Ectodermal cell (in vitro differentiated cells): ENCODE data around the gene VWF.

Experiments
- H3K27ac ChIP-seq: 2 replicates; pipeline ENCODE4 v1.7.0; 2013; ENCODE audit warnings: mild to moderate bottlenecking, low read depth, low read length; ENCODE audit not compliant: insufficient read depth, poor library complexity, severe bottlenecking
- H3K27me3 ChIP-seq: 2 replicates; pipeline ENCODE4 v1.7.0; 2013; ENCODE audit warnings: mild to moderate bottlenecking, low read length; ENCODE audit not compliant: insufficient read depth, control insufficient read depth, poor library complexity, severe bottlenecking
- H3K36me3 ChIP-seq: one replicate; pipeline ENCODE4 v1.7.0; 2013; ENCODE audit warnings: low read length; ENCODE audit not compliant: control insufficient read depth, insufficient read depth
- H3K4me1 ChIP-seq: one replicate; pipeline ENCODE4 v1.7.0; 2013; ENCODE audit warnings: low read length; ENCODE audit not compliant: control insufficient read depth, insufficient read depth
- H3K4me3 ChIP-seq: 2 replicates; pipeline ENCODE4 v1.7.0; 2013; ENCODE audit warnings: low read depth, low read length, control low read depth; ENCODE audit not compliant: insufficient read depth
- H3K9me3 ChIP-seq: 2 replicates; pipeline ENCODE4 v1.7.0; 2013; ENCODE audit warnings: mild to moderate bottlenecking, low read length, moderate library complexity; ENCODE audit not compliant: control insufficient read depth
- WGBS, 2 experiments: methylation state at CpG; one replicate each; pipeline ENCODE4 v1.1.7; 2013; ENCODE audit warnings: missing lambda C conversion rate in 2 of 2; 5-methylcytosine and 5-hydroxymethylcytosine counted together

The VWF gene

DNA sequence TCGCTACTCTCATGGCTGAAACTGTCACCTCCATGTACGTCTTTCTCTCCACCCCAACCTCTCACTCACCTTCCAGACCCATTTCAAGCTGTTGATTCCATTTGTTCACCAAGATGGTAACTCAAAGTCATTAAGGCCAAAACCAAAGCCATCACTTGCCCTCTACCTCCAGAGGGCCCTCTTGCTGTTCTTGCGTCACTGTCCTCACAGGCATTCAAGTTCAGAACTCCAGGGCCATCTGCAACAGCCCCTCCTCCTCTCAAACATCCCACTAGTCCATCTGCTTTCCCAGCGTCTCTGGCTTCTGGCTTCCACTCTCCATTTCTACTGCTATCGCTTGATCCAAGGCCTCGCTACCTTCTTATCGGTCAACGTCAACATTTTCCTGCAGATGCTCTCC is 74.5 kb downstream of the VWF start:
- no peak overlapping the region for H3K4me3 ChIP-seq
- no peaks in the 10 kb centered on the region for H3K9me3 ChIP-seq
- H3K4me1 ChIP-seq = no peaks in the 10 kb centered on the region
- H3K36me3 ChIP-seq = no peaks in the 10 kb centered on the region
- no peaks in the 10 kb centered on the region for H3K27me3 ChIP-seq
- 92 to 93% methylated on average over 8 of the region's 8 CpGs for WGBS, 2 experiments
- no peak overlapping the region for H3K27ac ChIP-seq

DNA sequence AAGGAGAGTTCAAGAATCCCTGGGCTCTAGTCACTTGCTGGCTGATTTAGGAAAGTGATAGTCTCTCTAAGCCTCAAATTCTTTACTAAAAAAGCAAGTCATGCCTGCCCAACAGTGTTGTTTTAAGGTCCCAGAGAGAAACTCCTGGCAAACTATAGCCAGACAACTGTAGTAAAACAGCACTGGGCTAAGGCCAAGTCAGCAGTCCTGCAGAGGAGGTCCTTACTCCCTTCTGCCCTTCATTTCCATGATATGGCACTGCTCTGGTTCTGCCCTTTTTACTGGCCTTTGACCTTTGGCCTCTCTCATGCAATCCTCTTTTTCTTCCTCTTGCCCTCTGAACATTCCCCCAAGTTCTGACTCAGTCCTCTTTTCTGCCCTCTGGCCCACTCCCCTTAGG is 74.9 kb downstream of the VWF start:
- H3K9me3 ChIP-seq = no peaks in the 10 kb centered on the region
- no peaks in the 10 kb centered on the region for H3K27me3 ChIP-seq
- no peaks in the 10 kb centered on the region for H3K4me1 ChIP-seq
- H3K27ac ChIP-seq = no peak overlapping the region
- no peaks in the 10 kb centered on the region for H3K36me3 ChIP-seq
- H3K4me3 ChIP-seq = no peak overlapping the region

DNA sequence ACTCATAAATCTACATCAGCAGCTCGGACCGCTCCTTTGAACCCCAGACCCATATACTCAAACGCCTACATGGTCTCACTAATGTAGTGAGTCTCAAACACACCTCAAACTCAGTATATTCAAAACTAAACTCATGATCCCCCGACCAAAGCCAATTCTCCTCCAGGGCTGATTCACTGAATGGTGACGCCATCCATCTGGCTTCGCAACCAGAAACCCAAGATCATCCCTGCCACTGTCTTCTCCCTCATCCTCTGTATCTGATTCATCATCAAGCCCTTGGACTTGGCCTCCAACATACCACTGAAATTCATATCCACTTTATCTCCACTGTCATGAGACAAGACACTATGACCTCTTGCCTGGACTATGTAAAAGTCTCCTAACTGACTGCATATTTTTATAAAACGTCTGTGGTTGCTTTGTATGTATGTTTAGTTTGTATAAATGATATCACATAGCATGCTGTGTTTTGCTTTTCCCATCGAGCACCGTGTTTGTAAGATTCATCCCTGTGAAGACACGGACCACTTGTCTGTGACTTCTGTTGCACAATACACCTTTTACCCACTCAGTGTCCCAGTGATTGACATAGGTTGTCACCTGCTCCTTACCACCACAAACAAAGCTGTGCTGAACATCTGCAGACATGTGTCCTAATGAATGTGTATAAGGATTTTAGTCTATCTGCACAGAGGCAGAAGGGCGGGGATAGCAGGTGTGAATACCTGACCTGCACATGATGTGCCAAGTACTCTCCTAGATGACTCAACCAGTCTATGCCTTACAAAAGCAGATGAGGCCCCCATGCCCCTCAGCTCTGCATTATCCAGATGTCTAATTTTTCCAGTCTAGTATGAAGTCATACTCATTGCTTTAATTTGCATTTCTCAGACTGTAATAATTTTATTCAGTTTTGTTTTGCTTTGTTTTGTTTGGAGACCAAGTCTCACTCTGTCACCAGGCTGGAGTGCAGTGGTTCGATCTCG is 76.9 kb downstream of the VWF start:
- no peak overlapping the region for H3K4me3 ChIP-seq
- H3K27me3 ChIP-seq = no peaks in the 10 kb centered on the region
- no peaks in the 10 kb centered on the region for H3K4me1 ChIP-seq
- no peaks in the 10 kb centered on the region for H3K36me3 ChIP-seq
- no peaks in the 10 kb centered on the region for H3K9me3 ChIP-seq
- 85 to 86% methylated on average over 13 of the region's 13 CpGs for WGBS, 2 experiments
- no peak overlapping the region for H3K27ac ChIP-seq

DNA sequence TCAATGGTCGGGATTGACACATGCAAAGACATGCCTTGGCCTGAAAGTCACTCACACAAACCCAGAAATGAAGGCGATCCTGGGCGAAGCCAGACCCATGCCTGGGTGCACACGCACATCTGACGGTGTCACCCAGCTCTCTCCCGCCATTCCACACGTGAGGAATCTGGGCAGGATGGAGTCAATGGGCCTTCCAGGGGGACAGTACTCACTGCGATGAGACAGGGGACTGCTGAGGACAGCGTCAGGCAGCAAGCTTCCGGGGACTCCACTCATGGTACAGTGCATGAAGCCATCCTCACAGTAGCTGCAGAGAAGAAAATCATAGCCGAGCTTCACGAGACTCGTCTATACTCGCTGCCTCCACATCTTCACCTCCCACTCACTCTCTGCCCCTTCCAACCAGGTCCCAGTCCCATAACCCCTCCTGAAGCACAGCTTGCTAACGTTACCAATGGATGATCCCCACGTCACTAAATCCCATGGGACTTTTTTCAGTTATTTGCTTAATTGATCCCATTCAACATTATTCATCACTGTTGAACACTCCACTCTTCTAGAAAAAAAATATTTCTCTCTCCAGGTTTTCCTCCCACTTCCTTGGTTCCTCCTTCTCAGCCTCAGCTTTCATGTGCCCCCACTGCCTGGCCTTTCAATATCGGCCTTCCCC is 77.8 kb downstream of the VWF start:
- Histone ChIP-seq H3K4me3 (no peak overlapping the region), H3K27me3 (no peaks in the 10 kb centered on the region), H3K27ac (no peak overlapping the region), H3K4me1 (no peaks in the 10 kb centered on the region), H3K36me3 (no peaks in the 10 kb centered on the region), H3K9me3 (no peaks in the 10 kb centered on the region)
- 91 to 92% methylated on average over 17 of the region's 17 CpGs for WGBS, 2 experiments

DNA sequence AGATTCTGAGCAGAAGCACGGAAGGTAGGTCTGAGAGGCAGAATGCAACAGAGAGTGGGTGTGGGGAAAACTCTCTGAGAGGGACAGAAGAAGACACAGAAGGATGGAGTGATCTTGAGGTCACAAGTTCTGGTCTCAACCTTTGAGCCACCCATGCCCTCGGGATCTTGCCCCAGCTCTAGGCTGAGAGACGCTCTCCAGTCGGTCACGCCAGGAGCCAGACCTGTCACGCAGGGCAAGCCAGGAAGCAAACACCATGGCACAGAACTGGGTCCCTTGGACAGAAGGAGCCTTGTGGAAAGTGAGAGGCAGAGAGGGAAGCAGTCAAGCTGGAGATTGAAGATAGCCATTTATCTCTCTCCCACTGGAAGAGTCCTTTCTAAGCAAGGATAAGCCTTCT is 79.0 kb downstream of the VWF start:
- Histone ChIP-seq H3K36me3 (no peaks in the 10 kb centered on the region), H3K4me1 (no peaks in the 10 kb centered on the region), H3K4me3 (no peak overlapping the region), H3K27ac (no peak overlapping the region), H3K27me3 (no peaks in the 10 kb centered on the region), H3K9me3 (no peaks in the 10 kb centered on the region)
- 93 to 97% methylated on average over 6 of the region's 6 CpGs for WGBS, 2 experiments

DNA sequence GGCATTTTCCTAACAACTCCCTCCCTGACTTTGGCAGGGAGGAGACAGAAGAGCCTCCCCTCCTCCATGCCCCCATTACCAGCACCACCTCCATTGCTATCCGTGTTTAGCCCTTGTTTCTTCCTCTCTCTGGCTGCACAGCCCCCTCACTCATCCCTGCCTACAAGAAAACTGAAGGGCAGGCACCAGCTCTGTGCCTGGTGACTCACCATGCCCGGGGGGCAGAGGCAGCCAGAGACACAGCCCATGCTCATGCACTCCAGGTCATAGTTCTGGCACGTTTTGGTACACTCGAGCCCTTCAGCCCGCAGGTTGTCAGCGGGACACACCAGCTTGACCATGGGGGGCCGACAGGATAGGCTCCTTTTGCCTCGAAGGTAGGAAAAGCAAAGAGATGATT is 80.4 kb downstream of the VWF start:
- no peaks in the 10 kb centered on the region for H3K4me1 ChIP-seq
- H3K27ac ChIP-seq = no peak overlapping the region
- WGBS, 2 experiments = 80 to 88% methylated on average over 8 of the region's 8 CpGs
- H3K4me3 ChIP-seq = no peak overlapping the region
- H3K27me3 ChIP-seq = no peaks in the 10 kb centered on the region
- H3K36me3 ChIP-seq = no peaks in the 10 kb centered on the region
- H3K9me3 ChIP-seq = no peaks in the 10 kb centered on the region

DNA sequence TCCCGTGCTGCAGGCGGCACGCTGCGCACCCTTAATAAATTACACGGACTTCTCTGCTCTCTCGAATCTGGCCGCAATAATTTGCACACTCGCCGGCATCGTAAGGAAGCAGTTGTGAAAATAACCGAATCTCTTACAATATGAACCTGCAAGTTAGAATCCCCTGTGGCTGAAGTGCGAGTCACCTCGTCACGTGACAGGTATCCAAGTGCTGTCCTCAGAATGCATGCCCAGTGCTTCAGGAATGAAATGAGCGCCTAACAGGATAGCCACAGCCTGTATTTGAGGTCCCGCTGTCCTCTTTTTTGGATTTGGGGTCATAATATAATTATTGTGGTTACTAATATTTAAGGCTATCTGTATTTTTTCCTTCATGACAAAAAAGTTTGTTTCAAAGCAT is 82.0 kb downstream of the VWF start:
- H3K27me3 ChIP-seq = no peaks in the 10 kb centered on the region
- 93 to 94% methylated on average over 16 of the region's 16 CpGs for WGBS, 2 experiments
- H3K27ac ChIP-seq = no peak overlapping the region
- no peaks in the 10 kb centered on the region for H3K36me3 ChIP-seq
- H3K9me3 ChIP-seq = no peaks in the 10 kb centered on the region
- H3K4me1 ChIP-seq = no peaks in the 10 kb centered on the region
- H3K4me3 ChIP-seq = no peak overlapping the region

DNA sequence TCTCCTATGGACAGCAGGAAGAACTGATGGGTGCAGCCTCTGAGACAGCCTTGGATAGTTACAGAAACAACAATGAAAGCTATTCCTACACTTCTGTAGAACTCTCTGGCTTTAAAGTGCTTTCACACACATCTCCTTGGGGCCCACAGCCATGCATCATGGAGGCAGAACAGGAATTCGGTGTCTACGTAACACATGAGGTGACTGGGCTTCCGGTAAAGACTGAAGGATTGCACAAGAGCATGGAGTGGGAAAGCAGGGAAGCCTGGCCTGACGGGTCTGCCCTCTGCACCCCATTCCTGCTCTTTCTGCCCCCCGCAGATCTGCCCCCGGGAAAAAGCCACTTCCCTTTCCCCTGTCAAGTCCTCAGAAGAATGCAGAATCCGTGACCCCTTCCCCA is 82.6 kb downstream of the VWF start:
- no peaks in the 10 kb centered on the region for H3K4me1 ChIP-seq
- no peaks in the 10 kb centered on the region for H3K27me3 ChIP-seq
- 87 to 95% methylated on average over 7 of the region's 7 CpGs for WGBS, 2 experiments
- no peak overlapping the region for H3K27ac ChIP-seq
- no peaks in the 10 kb centered on the region for H3K9me3 ChIP-seq
- H3K36me3 ChIP-seq = no peaks in the 10 kb centered on the region
- no peak overlapping the region for H3K4me3 ChIP-seq

DNA sequence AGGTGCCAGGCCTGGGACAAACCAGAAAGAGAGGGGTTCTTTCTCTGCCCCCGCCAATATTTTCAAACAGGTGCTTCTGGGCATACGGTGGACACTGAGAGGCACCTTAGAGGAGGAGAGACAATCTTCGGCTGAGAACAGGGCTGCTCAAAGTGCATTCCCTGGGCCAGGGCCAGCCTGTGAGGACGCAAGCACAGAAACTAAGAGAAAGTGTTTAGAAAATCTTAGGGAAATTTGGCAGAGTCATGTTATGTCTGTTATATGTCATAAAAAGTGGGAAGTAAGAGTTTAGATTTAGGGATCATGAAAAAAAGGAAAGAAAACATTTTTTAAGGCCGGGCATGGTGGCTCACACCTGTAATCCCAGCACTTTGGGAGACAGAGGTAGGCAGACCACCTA is 83.7 kb downstream of the VWF start:
- no peak overlapping the region for H3K27ac ChIP-seq
- H3K4me3 ChIP-seq = no peak overlapping the region
- no peaks in the 10 kb centered on the region for H3K27me3 ChIP-seq
- H3K36me3 ChIP-seq = no peaks in the 10 kb centered on the region
- no peaks in the 10 kb centered on the region for H3K9me3 ChIP-seq
- WGBS, 2 experiments = 91 to 93% methylated on average over 5 of the region's 5 CpGs
- no peaks in the 10 kb centered on the region for H3K4me1 ChIP-seq

DNA sequence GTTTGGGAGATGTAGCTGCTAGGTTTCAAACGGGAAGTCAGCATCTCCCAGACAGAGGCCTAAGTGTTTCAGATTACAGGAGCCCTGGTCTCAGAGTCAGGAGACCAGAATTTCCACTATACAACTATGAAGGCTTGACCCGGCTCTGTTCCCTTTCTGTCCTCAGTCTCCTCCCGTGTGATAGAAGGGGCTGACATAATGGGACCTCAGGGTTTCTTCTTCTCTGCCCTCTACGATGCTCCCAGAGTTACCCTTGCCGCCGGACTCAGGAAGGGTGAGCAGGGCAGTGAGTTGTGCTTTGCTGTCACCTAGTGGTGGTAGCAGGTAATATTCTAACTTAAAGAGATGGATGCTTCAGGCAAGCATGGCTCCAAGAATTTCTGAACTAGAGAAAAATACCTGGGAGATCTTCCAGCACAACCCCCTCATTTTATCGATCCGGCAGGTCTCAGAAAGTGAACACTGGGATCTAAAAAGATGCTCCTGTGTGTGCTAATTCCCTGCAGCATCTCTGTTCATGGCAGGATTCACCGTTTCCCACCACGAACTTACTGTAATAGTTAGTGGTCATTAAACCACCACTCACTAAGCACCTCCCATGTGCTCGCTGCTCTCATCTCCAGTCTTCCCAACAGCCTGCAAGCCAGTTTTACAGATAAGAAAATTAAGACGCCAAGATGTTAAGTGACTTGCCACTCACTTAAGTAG is 84.4 kb downstream of the VWF start:
- Histone ChIP-seq H3K36me3 (no peaks in the 10 kb centered on the region), H3K4me3 (no peak overlapping the region), H3K27me3 (no peaks in the 10 kb centered on the region), H3K9me3 (no peaks in the 10 kb centered on the region), H3K27ac (no peak overlapping the region), H3K4me1 (no peaks in the 10 kb centered on the region)
- WGBS, 2 experiments = 41 to 42% methylated on average over 12 of the region's 12 CpGs
